SW 1271 (cell line): Measurements from ENCODE around the gene FBXL19.

Source experiments
- DNase-seq, 2 experiments: peaks; one replicate each; lab custom pipeline; 2025; lab: John Stamatoyannopoulos, UW

Gene FBXL19

GRCh38 chr16:30944352-30944751, 21.0 kb downstream of the FBXL19 start:
- no peak for DNase-seq

GRCh38 chr16:30946671-30947540, 23.5 kb downstream of the FBXL19 start:
- DNase-seq, result no peak

GRCh38 chr16:30947541-30947858, 24.1 kb downstream of the FBXL19 start:
- no peak for DNase-seq

GRCh38 chr16:30947859-30948666, 24.7 kb downstream of the FBXL19 start:
- DNase-seq, result peak; percentile 95 to 97

GRCh38 chr16:30948667-30949649, 25.6 kb downstream of the FBXL19 start, which contains the start of gene ORAI3:
TSS of gene ORAI3 (plus strand) at chr16:30949068. CDS start at chr16:30949290, 222 bp downstream.
- peak in 1 of 2 experiments; percentile 50 for DNase-seq

GRCh38 chr16:30949650-30950515, 26.5 kb downstream of the FBXL19 start:
- DNase-seq, result peak; percentile 87 to 91

GRCh38 chr16:30950516-30951065, 27.2 kb downstream of the FBXL19 start:
- no peak for DNase-seq

- DNase-seq, result no peak
Observed at GRCh38 chr16:30951193-30951592, 27.8 kb downstream of the FBXL19 start.

GRCh38 chr16:30951750-30952149, 28.4 kb downstream of the FBXL19 start:
- no peak for DNase-seq

- DNase-seq, result no peak
Observed at GRCh38 chr16:30953111-30953510, 29.7 kb downstream of the FBXL19 start.

- peak in 1 of 2 experiments; percentile 61 for DNase-seq
Observed at GRCh38 chr16:30953511-30954124, 30.2 kb downstream of the FBXL19 start.

GRCh38 chr16:30954993-30955392, 31.6 kb downstream of the FBXL19 start:
- no peak for DNase-seq

- peak; percentile 64 to 74 for DNase-seq
Observed at GRCh38 chr16:30956601-30957455, 33.5 kb downstream of the FBXL19 start.

- DNase-seq, result peak; percentile 84 to 94
Observed at GRCh38 chr16:30957456-30958174, 34.2 kb downstream of the FBXL19 start, which contains the start of gene SETD1A. TSS of gene SETD1A (plus strand) at chr16:30957754. CDS start at chr16:30958732, 978 bp downstream.

GRCh38 chr16:30958175-30959079, 35.1 kb downstream of the FBXL19 start:
- peak in 1 of 2 experiments; percentile 39 for DNase-seq

GRCh38 chr16:30961384-30961783, 38.0 kb downstream of the FBXL19 start:
- no peak for DNase-seq

GRCh38 chr16:30963925-30964511, 40.6 kb downstream of the FBXL19 start:
- DNase-seq, result no peak
